Mesendoderm (in vitro differentiated cells): ENCODE data around the gene HERPUD1.

Experiments
- DNase-seq: peaks from one replicate; pipeline ENCODE4 v3.0.0; 2013
- H2AK5ac ChIP-seq: 2 replicates; pipeline ENCODE4 v1.6.1; 2013; ENCODE audit warnings: low read length, inconsistent platforms
- H2BK120ac ChIP-seq: 2 replicates; pipeline ENCODE4 v1.6.1; 2013; ENCODE audit warnings: low read depth, mild to moderate bottlenecking, low read length, moderate library complexity, mixed read lengths
- H2BK15ac ChIP-seq: replicated peaks from 2 replicates; pipeline ENCODE4 v1.6.1; 2013; ENCODE audit warnings: low read depth, mild to moderate bottlenecking, moderate library complexity
- H2BK5ac ChIP-seq: 2 replicates; pipeline ENCODE4 v1.6.1; 2013; ENCODE audit warnings: low read length, inconsistent platforms
- H3K18ac ChIP-seq: 2 replicates; pipeline ENCODE4 v1.6.1; 2013; ENCODE audit warnings: mild to moderate bottlenecking, low read length, mixed read lengths
- H3K23ac ChIP-seq: one replicate; pipeline ENCODE4 v1.6.1; 2013; ENCODE audit warnings: low read length
- H3K27ac ChIP-seq: 2 replicates; pipeline ENCODE4 v1.5.1; 2013; ENCODE audit warnings: low read depth, mild to moderate bottlenecking, inconsistent platforms, low read length, moderate library complexity
- H3K27me3 ChIP-seq: 2 replicates; pipeline ENCODE4 v1.6.1; 2013; ENCODE audit warnings: low read length, control low read depth, mild to moderate bottlenecking, inconsistent platforms; ENCODE audit not compliant: insufficient read depth, poor library complexity
- H3K36me3 ChIP-seq: 2 replicates; pipeline ENCODE4 v1.6.1; 2013; ENCODE audit warnings: low read length, inconsistent platforms; ENCODE audit not compliant: control insufficient read depth, insufficient read depth
- H3K4ac ChIP-seq: one replicate; pipeline ENCODE4 v1.6.1; 2013; ENCODE audit warnings: low read depth, mild to moderate bottlenecking, low read length, moderate library complexity
- H3K4me1 ChIP-seq: 2 replicates; pipeline ENCODE4 v1.6.1; 2013; ENCODE audit warnings: low read depth, low read length, inconsistent platforms; ENCODE audit not compliant: control insufficient read depth
- H3K4me2 ChIP-seq: 2 replicates; pipeline ENCODE4 v1.6.1; 2013; ENCODE audit warnings: low read length
- H3K4me3 ChIP-seq: 2 replicates; pipeline ENCODE4 v1.5.1; 2013; ENCODE audit warnings: mild to moderate bottlenecking, low read length
- H3K56ac ChIP-seq: one replicate; pipeline ENCODE4 v1.6.1; 2013; ENCODE audit warnings: low read length
- H3K79me1 ChIP-seq: 2 replicates; pipeline ENCODE4 v1.6.1; 2013; ENCODE audit warnings: low read length, inconsistent platforms
- H3K79me2 ChIP-seq: 2 replicates; pipeline ENCODE4 v1.6.1; 2013; ENCODE audit warnings: mild to moderate bottlenecking, low read length; ENCODE audit not compliant: control insufficient read depth, insufficient read depth
- H3K9ac ChIP-seq: 2 replicates; pipeline ENCODE4 v1.6.1; 2013; ENCODE audit warnings: low read length, inconsistent platforms
- H4K5ac ChIP-seq: one replicate; pipeline ENCODE4 v1.6.1; 2013; ENCODE audit warnings: low read length
- H4K8ac ChIP-seq: one replicate; pipeline ENCODE4 v1.6.1; 2013; ENCODE audit warnings: low read depth, mild to moderate bottlenecking, control low read depth, low read length, moderate library complexity
- WGBS: extraction: QIAGEN DNeasy Blood & Tissue Kit; methylation state at CpG from one replicate; pipeline ENCODE4 v1.1.7; 2013; ENCODE audit warnings: low lambda C conversion rate, missing lambda C conversion rate; ENCODE audit not compliant: insufficient coverage; ENCODE audit errors: extremely low coverage; 5-methylcytosine and 5-hydroxymethylcytosine counted together

The HERPUD1 gene

GRCh38 chr16:56939801-56940200 lies 7.9 kb downstream of the HERPUD1 start:
- Histone ChIP-seq H3K27me3 (no peaks in the 10 kb centered on the region), H2BK15ac (no peak overlapping the region), H2BK5ac (no peak overlapping the region), H3K56ac (no peak overlapping the region), H3K36me3 (peaks cover 33% of the 10 kb centered on the region), H3K4me1 (no peaks in the 10 kb centered on the region), H3K4ac (no peak overlapping the region), H3K18ac (no peak overlapping the region), H3K79me2 (peaks cover 7% of the 10 kb centered on the region), H3K4me2 (no peak overlapping the region), H2BK120ac (no peak overlapping the region), H4K5ac (no peak overlapping the region), H2AK5ac (no peak overlapping the region), H3K79me1 (peaks cover 15% of the 10 kb centered on the region), H3K27ac (no peak overlapping the region), H3K23ac (no peak overlapping the region), H4K8ac (no peak overlapping the region), H3K4me3 (no peak overlapping the region), H3K9ac (no peak overlapping the region)
- DNase-seq, result no peak
- no CpG with 5 or more reads among the region's 4 CpGs for WGBS

- H3K56ac ChIP-seq, result no peak overlapping the region
- no peak overlapping the region for H3K4me3 ChIP-seq
- peaks cover 11% of the 10 kb centered on the region for H3K79me1 ChIP-seq
- no peak overlapping the region for H2BK120ac ChIP-seq
- H3K18ac ChIP-seq, result no peak overlapping the region
- no peak overlapping the region for H4K8ac ChIP-seq
- no peak overlapping the region for H2AK5ac ChIP-seq
- no peak overlapping the region for H3K27ac ChIP-seq
- no peaks in the 10 kb centered on the region for H3K4me1 ChIP-seq
- H4K5ac ChIP-seq, result no peak overlapping the region
- no peaks in the 10 kb centered on the region for H3K27me3 ChIP-seq
- peaks cover 2% of the 10 kb centered on the region for H3K79me2 ChIP-seq
- no peak overlapping the region for H3K9ac ChIP-seq
- H3K36me3 ChIP-seq, result peaks cover 36% of the 10 kb centered on the region
- H3K4me2 ChIP-seq, result no peak overlapping the region
- H3K23ac ChIP-seq, result no peak overlapping the region
- DNase-seq, result no peak
- no peak overlapping the region for H3K4ac ChIP-seq
- no CpG with 5 or more reads among the region's 2 CpGs for WGBS
- no peak overlapping the region for H2BK15ac ChIP-seq
- no peak overlapping the region for H2BK5ac ChIP-seq
Measured at GRCh38 chr16:56941092-56941491, 9.2 kb downstream of the HERPUD1 start.

- H3K56ac ChIP-seq, result no peak overlapping the region
- no CpG with 5 or more reads among the region's 9 CpGs for WGBS
- no peak overlapping the region for H3K18ac ChIP-seq
- H3K27ac ChIP-seq, result no peak overlapping the region
- peaks cover 8% of the 10 kb centered on the region for H3K79me1 ChIP-seq
- H2BK120ac ChIP-seq, result no peak overlapping the region
- H3K36me3 ChIP-seq, result peaks cover 33% of the 10 kb centered on the region
- no peak overlapping the region for H3K4me3 ChIP-seq
- H3K4me2 ChIP-seq, result no peak overlapping the region
- no peak overlapping the region for H4K8ac ChIP-seq
- H2BK5ac ChIP-seq, result no peak overlapping the region
- H3K4me1 ChIP-seq, result no peaks in the 10 kb centered on the region
- no peak overlapping the region for H3K23ac ChIP-seq
- no peak overlapping the region for H3K9ac ChIP-seq
- H3K27me3 ChIP-seq, result no peaks in the 10 kb centered on the region
- H2BK15ac ChIP-seq, result no peak overlapping the region
- DNase-seq, result no peak
- no peak overlapping the region for H4K5ac ChIP-seq
- H3K79me2 ChIP-seq, result peaks cover 1% of the 10 kb centered on the region
- no peak overlapping the region for H2AK5ac ChIP-seq
- H3K4ac ChIP-seq, result no peak overlapping the region
Measured at GRCh38 chr16:56941856-56942331, 10.0 kb downstream of the HERPUD1 start.

GRCh38 chr16:56943761-56944375 lies 11.9 kb downstream of the HERPUD1 start:
- no peak overlapping the region for H3K27ac ChIP-seq
- no peak overlapping the region for H3K9ac ChIP-seq
- H2AK5ac ChIP-seq, result no peak overlapping the region
- no peak overlapping the region for H3K4me2 ChIP-seq
- no peaks in the 10 kb centered on the region for H3K27me3 ChIP-seq
- no peak overlapping the region for H4K8ac ChIP-seq
- peaks cover 30% of the 10 kb centered on the region for H3K36me3 ChIP-seq
- no peak overlapping the region for H3K56ac ChIP-seq
- no CpG with 5 or more reads among the region's 6 CpGs for WGBS
- DNase-seq, result no peak
- no peak overlapping the region for H4K5ac ChIP-seq
- H3K79me2 ChIP-seq, result no peaks in the 10 kb centered on the region
- H3K4me3 ChIP-seq, result no peak overlapping the region
- no peak overlapping the region for H2BK15ac ChIP-seq
- no peak overlapping the region for H3K23ac ChIP-seq
- peaks cover 6% of the 10 kb centered on the region for H3K79me1 ChIP-seq
- no peak overlapping the region for H3K4ac ChIP-seq
- no peak overlapping the region for H3K18ac ChIP-seq
- H2BK120ac ChIP-seq, result no peak overlapping the region
- no peak overlapping the region for H2BK5ac ChIP-seq
- H3K4me1 ChIP-seq, result no peaks in the 10 kb centered on the region

GRCh38 chr16:56944954-56945839 lies 13.3 kb downstream of the HERPUD1 start:
- Histone ChIP-seq H3K4ac (no peak overlapping the region), H2BK120ac (no peak overlapping the region), H3K18ac (no peak overlapping the region), H3K9ac (no peak overlapping the region), H3K23ac (no peak overlapping the region), H3K4me3 (no peak overlapping the region), H2BK5ac (no peak overlapping the region), H4K5ac (no peak overlapping the region), H4K8ac (no peak overlapping the region), H3K79me2 (no peaks in the 10 kb centered on the region), H3K4me1 (no peaks in the 10 kb centered on the region), H3K56ac (no peak overlapping the region), H3K27ac (no peak overlapping the region), H3K27me3 (no peaks in the 10 kb centered on the region), H3K36me3 (peaks cover 21% of the 10 kb centered on the region), H2BK15ac (no peak overlapping the region), H2AK5ac (no peak overlapping the region), H3K4me2 (no peak overlapping the region), H3K79me1 (peaks cover 2% of the 10 kb centered on the region)
- no peak for DNase-seq
- no CpG with 5 or more reads among the region's 2 CpGs for WGBS
